HG02571 (cell line): ENCODE results near the gene MED31.
A peak's percentile ranks its signal among the peaks of the same experiment; 100 is the strongest.
"Not testable (repeated sequence)": the region's sequence is repeated elsewhere in the genome, so short reads cannot be mapped to it uniquely, and the experiment has no call there.

Experiments
- ATAC-seq: cut with Tn5 transposase; IDR thresholded peaks from one replicate; pipeline ENCODE4 v1.9.1; 2021; ENCODE audit warnings: mild to moderate bottlenecking, moderate library complexity; ENCODE audit not compliant: unreplicated experiment

The MED31 gene

GRCh38 chr17:6677946-6678345 lies 26.5 kb upstream of the MED31 start:
- no peak for ATAC-seq

- ATAC-seq, result no peak
These were observed 25.9 kb upstream of the MED31 start for GRCh38 chr17:6677158-6677831.

DNA sequence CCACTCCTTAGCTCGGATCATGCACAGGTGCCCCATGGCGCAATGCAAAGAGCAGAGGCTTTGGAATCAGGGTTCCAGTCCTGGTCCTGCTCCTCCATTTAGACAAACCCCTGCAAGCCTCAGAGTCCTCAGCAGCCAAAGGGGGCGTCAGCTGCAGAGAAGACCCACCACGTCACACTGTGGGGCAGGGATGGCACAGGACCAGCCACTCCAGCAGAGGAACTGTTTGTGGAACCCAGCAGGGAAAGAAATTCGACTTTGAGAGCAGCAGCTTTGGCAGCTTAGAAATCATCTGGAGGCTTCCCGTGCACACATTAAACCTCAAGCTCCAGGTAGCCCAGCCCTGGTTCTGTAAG lies 25.4 kb upstream of the MED31 start:
- ATAC-seq, result no peak

DNA sequence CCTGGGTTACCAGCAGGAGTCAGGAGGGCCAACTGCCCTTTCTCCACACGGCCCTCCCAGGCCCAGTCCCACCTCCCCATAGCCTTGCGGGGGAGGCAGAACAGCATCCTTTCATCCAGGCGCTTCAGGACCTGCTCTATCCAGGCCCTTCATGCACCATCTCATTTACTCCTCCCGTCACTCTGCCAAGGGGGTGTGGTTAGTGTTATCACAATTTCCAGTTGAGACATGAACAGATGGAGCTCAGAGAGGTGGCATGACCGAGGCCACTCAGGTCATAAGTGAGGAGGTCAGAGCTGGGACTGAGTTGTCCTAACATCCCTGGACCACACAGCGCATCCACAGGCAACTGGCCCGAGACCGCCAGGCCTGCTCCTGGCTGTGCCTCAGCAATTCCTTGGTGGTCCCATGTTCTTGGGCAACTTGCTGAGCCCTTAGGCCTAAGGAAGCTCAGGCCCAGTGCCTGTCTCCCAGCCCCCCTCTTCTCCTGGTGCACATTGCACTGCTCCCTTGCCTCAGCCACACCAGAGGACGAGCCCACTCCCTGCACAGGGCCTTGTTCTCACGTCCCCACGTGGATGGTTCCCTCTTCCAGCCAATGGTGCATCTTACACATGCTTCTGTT lies 23.9 kb upstream of the MED31 start:
- ATAC-seq, result no peak

DNA sequence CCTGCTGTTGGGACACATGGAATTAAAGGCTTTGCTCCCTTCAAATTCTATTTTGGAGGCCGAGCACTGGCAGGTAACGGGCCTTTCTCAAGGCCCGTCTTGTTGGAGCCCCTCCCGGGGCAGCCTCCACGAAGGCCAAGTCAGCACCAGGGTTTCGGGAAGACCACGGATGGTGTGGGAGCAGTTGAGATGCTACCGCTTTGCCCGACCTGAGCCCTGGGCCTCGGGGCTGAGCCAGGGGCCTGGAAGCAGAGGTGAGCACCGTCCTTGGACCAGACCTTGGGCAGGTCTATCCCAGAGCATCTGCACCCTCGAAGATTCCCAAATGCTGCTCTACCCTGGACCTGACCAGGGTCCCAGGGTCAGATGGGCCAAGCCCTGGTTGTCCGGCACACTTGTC lies 23.2 kb upstream of the MED31 start:
- no peak for ATAC-seq

GRCh38 chr17:6671431-6671830 lies 20.0 kb upstream of the MED31 start:
- no peak for ATAC-seq

GRCh38 chr17:6670999-6671398 lies 19.6 kb upstream of the MED31 start:
- ATAC-seq, result no peak

DNA sequence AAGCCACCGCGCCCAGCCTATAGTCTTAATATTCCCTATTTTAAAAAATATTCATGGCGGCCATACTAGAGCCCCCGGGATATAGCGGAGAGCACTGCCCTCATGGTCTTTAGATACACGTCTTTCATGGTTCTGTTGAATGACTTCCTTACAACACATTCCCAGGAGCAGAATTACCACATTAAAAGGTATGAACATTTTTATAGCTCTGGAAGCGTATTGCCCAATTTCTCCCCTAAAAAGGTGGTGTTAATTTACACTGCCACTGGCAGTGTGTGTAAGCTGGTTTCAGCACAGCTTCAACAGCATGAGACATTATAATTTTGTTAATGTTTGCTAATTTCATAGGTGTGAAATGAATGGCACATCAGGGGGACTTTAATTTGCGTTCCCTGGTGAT lies 19.2 kb upstream of the MED31 start:
- no peak for ATAC-seq

DNA sequence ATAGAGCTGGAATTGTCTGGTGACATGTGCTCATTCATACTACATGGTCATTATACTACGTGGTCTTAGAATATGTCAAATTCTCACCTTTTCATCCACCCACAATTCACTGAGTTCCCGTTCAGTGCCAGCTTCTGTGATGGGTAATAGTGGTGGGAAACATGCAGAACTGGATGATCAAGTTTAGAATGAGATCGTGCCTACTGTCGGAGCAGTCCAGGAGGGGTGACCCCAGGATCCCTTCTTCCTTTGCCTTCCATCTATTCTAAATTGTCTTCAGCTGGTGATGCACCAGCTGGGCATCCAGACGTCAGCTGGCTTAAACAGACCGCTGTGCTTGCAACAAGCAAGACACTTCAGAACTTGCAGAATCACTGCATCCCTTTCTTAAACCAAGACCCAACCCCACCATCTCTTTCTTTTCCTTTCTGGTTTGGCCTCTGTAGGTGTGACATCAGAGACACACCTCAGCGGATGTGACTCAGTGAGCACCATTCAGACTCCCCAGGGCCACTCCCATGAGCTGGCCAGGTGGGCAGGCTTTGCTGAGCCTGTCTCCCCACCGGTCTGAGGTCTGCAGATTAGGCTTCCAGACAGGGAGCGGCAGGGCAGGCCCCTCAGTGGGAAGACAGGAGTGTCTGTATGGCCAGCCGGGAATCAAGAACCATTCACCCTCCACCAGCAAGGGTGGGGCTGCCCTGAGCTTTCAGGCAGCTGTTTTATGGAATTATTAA lies 18.2 kb upstream of the MED31 start:
- ATAC-seq, result no peak

DNA sequence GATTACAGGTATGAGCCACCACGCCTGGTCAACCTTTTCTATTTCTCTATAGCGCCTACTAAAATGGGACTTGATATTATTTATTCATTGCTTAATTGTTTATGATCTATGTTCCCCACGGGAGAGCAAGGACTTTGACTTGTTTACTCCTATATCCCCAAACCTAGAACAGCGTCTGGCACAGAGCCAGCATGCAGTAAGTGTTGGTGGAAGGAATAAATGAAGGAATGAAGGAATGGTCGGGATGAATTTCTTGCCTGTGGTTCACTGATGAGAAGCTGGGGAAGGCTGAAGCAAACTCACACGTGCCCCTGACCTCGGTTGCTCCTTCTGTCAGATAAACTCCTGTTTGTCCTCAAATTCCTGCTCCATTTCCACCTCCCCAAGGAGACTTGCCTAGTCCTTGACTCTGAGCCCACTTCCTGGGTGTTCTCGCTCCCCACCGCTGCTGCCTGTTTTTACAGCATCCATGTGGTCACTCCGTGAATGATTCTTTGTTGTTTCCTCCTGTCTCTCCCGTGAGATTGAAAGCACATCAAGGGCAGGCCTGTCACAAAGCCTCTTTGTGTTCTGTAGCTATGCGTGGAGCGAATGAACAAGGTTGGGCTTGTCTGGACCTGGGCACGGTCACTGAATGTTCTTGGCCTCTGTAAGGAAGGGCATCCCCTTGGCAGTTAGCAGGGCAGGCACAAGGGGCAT lies 17.5 kb upstream of the MED31 start:
- no peak for ATAC-seq

DNA sequence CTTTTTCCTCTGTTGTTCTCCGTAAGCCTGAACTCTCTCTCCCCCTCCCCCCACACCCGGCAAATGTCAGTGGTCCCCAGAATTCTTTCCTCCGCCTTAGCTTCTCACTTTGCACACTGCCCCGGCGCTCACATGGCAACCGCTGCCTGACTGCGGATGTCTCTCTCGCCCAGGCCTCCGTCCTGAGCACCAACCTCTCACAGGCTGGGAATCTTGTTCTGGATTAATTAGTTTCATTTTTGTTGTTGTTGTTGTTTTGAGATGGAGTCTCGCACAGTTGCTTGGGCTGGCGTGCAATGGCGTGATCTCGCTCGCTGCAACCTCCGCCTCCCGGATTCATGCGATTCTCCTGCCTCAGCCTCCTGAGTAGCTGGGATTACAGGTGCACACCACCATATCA lies 16.8 kb upstream of the MED31 start:
- no peak for ATAC-seq

DNA sequence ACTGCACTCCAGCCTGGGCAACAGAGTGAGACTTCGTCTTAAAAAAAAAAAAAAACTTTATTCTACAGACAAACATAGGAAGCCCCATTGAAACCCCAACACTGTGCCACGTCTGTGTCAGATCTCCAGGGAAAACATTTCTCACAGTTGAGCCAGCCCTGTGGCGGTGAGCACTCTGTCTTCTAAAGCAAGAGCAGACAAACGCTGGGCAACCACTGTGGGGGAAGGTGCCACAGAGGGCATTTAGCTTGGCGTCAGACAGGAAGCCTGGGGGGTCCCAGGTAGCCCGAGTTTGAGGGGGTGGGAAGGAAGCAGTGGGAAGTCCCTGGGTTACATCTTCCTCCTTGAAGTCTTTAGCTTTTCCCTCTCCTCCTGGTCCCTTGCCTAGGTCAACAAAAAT lies 16.1 kb upstream of the MED31 start:
- ATAC-seq, result no peak

DNA sequence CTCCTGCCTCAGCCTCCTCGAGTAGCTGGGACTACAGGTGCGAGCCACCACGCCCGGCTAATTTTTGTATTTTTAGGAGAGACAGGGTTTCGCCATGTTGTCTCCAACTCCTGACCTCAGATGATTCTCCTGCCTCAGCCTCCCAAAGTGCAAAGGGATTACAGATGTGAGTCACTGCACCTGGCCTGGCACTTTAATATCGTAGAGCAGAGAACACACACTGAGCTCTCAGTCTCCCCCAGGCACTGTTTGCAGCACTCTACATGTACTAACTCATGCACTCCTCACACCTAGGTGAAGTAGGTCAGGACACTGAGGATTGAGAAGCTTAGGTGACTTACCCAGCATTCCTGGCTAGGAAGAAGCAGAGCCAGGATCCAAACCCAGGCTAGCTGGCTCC lies 15.2 kb upstream of the MED31 start:
- no peak for ATAC-seq

- no peak for ATAC-seq
These were observed 14.7 kb upstream of the MED31 start for GRCh38 chr17:6666077-6666521.

DNA sequence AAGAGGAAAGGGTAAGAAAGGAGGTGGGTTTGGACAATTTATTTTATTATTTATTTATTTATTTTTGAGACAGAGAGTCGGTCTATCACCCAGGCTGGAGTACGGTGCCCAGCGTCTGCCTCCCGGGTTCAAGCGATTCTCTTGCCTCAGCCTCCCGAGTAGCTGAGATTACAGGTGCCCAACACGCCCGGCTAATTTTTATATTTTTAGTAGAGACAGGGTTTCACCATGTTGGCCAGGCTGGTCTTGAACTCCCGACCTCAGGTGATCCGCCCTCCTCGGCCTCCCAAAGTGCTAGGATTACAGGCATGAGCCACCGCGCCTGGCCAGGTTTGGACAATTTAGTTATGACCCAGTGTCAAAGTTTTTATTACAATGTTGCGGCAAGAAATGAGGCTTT lies 11.8 kb upstream of the MED31 start:
- not testable (repeated sequence) for ATAC-seq

- no peak for ATAC-seq
These were observed 10.1 kb upstream of the MED31 start for GRCh38 chr17:6661464-6661848.

- peak; percentile 80 for ATAC-seq
These were observed 9.5 kb upstream of the MED31 start for GRCh38 chr17:6660805-6661463.

GRCh38 chr17:6660101-6660500 lies 8.7 kb upstream of the MED31 start:
- no peak for ATAC-seq

GRCh38 chr17:6658411-6658810 lies 7.0 kb upstream of the MED31 start:
- ATAC-seq, result not testable (repeated sequence)

DNA sequence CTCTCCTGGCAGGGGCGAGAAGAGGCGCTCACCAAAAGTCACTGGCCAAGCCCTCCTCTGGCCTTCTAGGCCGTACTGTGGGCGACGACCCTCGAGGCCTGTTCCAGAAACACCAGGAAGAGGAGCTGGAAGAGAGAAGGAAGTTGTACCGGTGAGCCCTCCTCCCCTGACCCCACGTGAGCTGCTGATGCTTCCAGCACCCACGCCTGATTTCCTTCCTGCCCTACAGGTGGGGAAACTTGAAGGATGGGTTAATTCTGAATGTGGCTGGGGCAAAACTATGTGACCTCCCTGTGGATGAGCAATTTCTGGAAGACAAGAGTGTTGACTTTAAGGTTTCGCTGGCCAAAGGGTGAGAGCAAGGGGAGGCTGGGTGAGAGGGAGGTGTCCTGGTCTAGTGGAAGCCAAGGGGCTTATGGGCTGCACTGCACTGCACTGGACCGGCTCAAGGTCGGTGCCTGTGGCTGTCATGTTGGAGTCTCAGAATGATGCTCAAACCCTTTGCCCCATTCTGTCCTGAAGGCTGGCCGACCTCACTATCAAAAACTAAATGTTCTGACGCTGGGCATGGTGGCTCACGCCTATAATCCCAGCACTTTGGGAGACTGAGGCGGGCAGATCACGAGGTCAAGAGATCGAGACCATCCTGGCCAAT lies 6.4 kb upstream of the MED31 start:
- no peak for ATAC-seq
